HEK293T (cell line): Measurements from ENCODE around the gene NUP107.

Experiments used
- ARNT ChIP-seq: fragments of 450-650 bp; IDR thresholded peaks from 2 replicates; pipeline ENCODE4 v1.6.1; 2017; ENCODE audit warnings: mild to moderate bottlenecking
- BHLHE40 ChIP-seq: fragments of 450-650 bp; IDR thresholded peaks from 2 replicates; pipeline ENCODE4 v1.6.1; 2016; ENCODE audit warnings: mild to moderate bottlenecking, moderate library complexity, borderline replicate concordance
- ELF4 ChIP-seq: fragments of 450-650 bp; IDR thresholded peaks from 2 replicates; pipeline ENCODE4 v1.6.1; 2017; ENCODE audit warnings: antibody characterized with exemption
- FOXA1 ChIP-seq: fragments of 450-650 bp; IDR thresholded peaks from 2 replicates; pipeline ENCODE4 v1.6.1; 2016; ENCODE audit warnings: mild to moderate bottlenecking
- FOXK2 ChIP-seq: fragments of 450-650 bp; IDR thresholded peaks from 2 replicates; pipeline ENCODE4 v1.6.1; 2016; ENCODE audit warnings: mild to moderate bottlenecking
- HDGF ChIP-seq: fragments of 450-650 bp; IDR thresholded peaks from 2 replicates; pipeline ENCODE4 v1.6.1; 2017; ENCODE audit warnings: antibody characterized with exemption, borderline replicate concordance
- L3MBTL2 ChIP-seq: fragments of 450-650 bp; conservative IDR thresholded peaks from 2 replicates; pipeline ENCODE4 v1.6.1; 2016; ENCODE audit warnings: mild to moderate bottlenecking
- NFRKB ChIP-seq: fragments of 450-650 bp; IDR thresholded peaks from 2 replicates; pipeline ENCODE4 v1.6.1; 2016; ENCODE audit warnings: mild to moderate bottlenecking, moderate library complexity
- SP1 ChIP-seq: fragments of 450-650 bp; IDR thresholded peaks from 2 replicates; pipeline ENCODE4 v1.6.1; 2017
- SUZ12 ChIP-seq: fragments of 450-650 bp; IDR thresholded peaks from 2 replicates; pipeline ENCODE4 v1.6.1; 2016; ENCODE audit warnings: mild to moderate bottlenecking
- TARDBP ChIP-seq: fragments of 450-650 bp; IDR thresholded peaks from 2 replicates; pipeline ENCODE4 v1.6.1; 2016
- ZNF384 ChIP-seq: fragments of 450-650 bp; IDR thresholded peaks from 2 replicates; pipeline ENCODE4 v1.6.1; 2016
- TF ChIP-seq, protein P1 (sequence below): fragments of 450-650 bp; IDR thresholded peaks from 2 replicates; pipeline ENCODE4 v1.6.1; 2016

- TF ChIP-seq NFRKB (no peak), SP1 (no peak), TARDBP (no peak), FOXA1 (no peak), BHLHE40 (no peak), ZNF384 (no peak), FOXK2 (no peak), L3MBTL2 (no peak), ELF4 (no peak), ARNT (no peak), SUZ12 (no peak), HDGF (no peak)
- TF ChIP-seq, protein P1, sequence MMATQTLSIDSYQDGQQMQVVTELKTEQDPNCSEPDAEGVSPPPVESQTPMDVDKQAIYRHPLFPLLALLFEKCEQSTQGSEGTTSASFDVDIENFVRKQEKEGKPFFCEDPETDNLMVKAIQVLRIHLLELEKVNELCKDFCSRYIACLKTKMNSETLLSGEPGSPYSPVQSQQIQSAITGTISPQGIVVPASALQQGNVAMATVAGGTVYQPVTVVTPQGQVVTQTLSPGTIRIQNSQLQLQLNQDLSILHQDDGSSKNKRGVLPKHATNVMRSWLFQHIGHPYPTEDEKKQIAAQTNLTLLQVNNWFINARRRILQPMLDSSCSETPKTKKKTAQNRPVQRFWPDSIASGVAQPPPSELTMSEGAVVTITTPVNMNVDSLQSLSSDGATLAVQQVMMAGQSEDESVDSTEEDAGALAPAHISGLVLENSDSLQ = no peak
Observed at GRCh38 chr12:68665016-68665569, 21.7 kb upstream of the NUP107 start.
